Gastroesophageal sphincter (tissue), 3 donors: ENCODE results near the gene MCC.

Experiments
- POLR2A ChIP-seq, 2 donors: fragments of 450-650 bp; IDR thresholded peaks; one replicate each; pipeline ENCODE4 v1.6.1; 2017; ENCODE audit warnings: antibody characterized with exemption in 2 of 2, mild to moderate bottlenecking in 2 of 2, moderate library complexity in 1 of 2
- POLR2AphosphoS5 ChIP-seq: sonication (generic); formaldehyde crosslinking; IDR thresholded peaks from one replicate; pipeline ENCODE4 v1.6.1; 2017; ENCODE audit warnings: antibody characterized with exemption
- TF ChIP-seq, protein P1 (sequence below), 4 experiments: fragments of 200-600 bp in 2 of 4; fragments of 450-650 bp in 2 of 4; sonication (generic) in 1 of 4; IDR thresholded peaks; one replicate each; pipeline ENCODE4 v1.5.1; 2017 to 2019; ENCODE audit warnings: antibody characterized with exemption in 4 of 4, mild to moderate bottlenecking in 2 of 4, moderate library complexity in 2 of 4

DNA sequence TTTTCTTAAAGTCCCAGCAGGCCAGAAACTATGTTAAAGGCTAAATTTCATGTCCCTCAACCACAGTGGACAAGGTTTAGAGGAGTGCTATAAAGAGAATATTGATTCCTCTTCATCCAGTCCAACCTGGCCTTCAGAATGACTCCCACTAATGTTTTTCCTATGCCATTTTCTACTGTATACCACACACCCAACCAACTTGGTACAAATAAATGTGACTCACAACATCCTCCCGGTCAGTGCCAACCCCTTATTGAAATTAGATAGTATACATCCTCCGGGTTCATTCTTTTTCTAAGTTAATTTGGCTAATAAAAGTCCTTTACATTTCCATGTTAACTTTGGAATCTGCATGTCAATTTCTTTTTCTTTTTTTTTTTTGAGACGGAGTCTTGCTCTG, 268.6 kb downstream of the MCC start:
- no peak for TF ChIP-seq POLR2A (IDR thresholded peaks at IDR 0.05)
- TF ChIP-seq, protein P1, sequence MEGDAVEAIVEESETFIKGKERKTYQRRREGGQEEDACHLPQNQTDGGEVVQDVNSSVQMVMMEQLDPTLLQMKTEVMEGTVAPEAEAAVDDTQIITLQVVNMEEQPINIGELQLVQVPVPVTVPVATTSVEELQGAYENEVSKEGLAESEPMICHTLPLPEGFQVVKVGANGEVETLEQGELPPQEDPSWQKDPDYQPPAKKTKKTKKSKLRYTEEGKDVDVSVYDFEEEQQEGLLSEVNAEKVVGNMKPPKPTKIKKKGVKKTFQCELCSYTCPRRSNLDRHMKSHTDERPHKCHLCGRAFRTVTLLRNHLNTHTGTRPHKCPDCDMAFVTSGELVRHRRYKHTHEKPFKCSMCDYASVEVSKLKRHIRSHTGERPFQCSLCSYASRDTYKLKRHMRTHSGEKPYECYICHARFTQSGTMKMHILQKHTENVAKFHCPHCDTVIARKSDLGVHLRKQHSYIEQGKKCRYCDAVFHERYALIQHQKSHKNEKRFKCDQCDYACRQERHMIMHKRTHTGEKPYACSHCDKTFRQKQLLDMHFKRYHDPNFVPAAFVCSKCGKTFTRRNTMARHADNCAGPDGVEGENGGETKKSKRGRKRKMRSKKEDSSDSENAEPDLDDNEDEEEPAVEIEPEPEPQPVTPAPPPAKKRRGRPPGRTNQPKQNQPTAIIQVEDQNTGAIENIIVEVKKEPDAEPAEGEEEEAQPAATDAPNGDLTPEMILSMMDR (IDR thresholded peaks at IDR 0.05), result no peak
- TF ChIP-seq POLR2AphosphoS5, result no peak
